ENCODE measurements around the gene SEPHS1.
"Not testable (repeated sequence)": the region's sequence is repeated elsewhere in the genome, so short reads cannot be mapped to it uniquely, and the experiment has no call there.

The SEPHS1 gene

DNA sequence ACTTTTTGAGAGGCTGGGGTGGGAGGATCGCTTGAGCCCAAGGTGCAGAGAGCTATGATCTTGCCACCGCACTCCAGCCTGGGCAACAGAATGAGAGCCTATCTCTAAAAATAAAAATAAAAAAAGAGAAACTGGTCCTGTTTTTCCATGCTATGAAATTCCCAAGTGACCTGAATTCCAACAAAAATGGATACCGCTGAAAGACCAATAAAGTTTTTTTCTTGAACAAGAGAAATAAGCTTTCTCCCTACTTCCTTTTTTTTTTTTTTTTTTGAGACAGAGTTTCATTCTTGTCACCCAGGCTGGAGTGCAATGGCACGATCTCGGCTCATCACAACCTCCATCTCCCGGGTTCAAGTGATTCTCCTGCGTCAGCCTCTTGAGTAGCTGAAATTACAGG, 12.5 kb upstream of the SEPHS1 start:
- DNase-seq (ENCODE audit: low read depth) = no peak

DNA sequence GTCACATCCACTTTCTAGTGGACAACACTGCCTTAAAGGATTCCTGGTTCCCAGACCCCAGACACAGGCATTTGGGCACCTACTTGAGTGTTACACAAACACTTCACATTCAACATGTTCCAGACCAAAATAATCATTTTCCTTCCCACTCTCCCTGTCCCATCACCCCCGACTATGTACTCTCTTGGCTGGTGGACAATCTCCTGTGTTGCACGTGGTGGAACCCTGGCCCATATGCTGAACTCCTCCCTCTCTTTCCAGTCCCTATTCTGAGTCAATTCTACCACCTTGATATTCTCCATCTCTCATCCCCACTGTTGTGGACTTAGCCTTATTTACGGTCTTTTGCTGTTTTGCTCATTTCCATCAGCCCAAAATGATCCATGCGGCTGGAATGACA, 8.3 kb upstream of the SEPHS1 start:
- DNase-seq (ENCODE audit: low read depth) = no peak

DNA sequence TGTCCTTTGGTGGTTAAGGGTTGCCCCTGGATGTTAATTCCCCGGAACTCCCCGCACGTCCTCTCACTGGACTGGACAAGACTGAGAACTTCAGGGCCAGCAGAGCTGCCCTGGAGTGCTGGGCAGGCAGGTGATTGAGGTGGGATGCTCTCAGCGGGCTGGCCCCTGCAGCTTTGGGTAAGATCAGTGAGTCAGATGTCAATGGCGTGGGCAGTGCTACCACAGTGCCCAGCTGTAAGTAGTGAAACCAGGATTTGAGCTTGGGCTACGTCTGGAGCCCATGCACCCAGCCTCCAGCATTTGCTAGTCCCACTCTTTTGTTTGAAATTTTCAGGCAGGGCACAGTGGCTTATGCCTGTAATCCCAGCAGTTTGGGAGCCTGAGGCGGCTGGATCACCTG, 6.7 kb upstream of the SEPHS1 start:
- no peak for DNase-seq (ENCODE audit: low read depth)

DNA sequence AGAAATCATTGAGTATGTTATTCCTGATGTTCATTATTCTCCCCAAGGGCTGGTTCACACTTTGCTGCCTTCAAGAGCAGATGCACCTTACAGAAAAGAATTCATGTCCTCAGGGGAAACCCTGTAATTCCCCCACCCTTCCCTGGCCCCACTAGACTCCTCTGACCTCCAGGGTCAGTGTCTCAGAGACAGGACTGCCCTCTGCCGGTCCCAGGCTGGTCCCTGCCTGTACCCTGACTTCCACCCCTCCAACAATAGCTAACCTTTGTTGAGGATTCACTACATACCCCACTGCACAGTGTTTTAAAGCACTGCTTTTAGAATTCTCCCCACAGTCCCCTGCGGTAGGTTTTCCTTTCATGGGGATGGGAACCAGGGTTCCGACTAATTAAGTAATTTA, 4.4 kb upstream of the SEPHS1 start:
- no peak for DNase-seq (ENCODE audit: low read depth)

DNA sequence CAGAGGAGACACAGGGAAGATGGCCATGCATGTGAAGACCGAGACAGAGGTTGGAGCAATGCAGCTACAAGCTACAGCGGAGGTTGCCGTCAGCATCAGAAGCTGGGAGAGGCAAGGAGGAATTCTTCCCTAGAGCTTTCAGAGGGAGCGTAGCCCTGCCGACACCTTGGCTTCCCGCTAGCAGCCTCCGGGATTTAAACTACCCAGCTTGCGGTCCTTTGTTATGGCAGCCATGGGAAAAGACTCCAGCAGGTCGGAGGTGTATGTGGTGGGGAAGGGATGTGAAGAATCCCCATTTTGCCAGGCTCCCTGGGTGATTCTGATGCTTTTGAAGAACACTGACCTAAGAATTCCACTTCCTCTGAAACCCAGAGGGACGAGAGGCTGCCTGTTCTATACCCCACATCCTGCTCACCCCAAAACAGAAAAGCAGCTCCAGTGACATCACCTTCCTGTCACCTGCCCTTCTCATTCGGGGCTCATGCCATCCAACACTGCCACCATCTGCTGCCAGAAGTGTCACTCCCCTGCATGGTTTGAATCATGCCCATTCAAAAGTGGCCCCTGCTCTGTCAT, 3.3 kb upstream of the SEPHS1 start:
- DNase-seq (ENCODE audit: low read depth) = no peak

DNA sequence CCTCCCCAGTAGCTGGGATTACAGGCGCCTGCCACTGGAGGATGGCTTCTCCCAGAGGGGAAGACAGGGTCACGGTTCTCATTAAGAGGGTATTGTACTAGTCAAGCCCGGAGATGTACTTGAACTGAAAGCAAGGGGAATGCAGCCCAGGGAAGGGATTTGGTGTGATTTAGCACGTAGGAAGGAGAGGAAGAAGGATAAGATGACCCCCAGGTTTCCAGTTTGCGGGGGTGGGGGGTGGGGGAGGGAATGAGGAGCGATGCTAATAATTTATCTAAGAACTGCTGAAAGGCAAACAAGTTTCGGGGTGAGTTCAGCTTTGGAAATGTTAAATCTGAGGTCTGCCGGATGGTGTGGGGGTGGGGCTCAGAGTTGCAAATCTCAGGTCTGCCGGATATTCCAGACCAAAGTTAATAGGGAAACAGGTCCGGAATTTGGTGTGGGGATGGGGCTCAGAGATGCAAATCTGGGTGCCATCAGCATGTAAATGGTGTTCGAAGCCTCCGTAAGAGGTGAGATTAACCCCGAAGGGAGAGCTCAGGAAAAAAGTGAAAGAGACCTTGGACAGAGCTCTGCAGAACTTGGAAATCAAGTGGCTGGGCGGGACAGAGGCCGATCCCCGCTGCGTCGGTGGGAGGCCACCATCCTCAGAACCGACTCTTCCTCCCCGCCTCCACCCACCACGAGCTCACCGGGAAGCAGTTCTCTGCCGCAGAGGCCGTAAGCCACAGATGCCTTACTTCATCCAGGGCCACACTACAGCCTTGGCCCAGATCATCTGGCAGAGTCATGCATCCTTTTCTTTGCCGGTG, 1.6 kb upstream of the SEPHS1 start:
- DNase-seq (ENCODE audit: low read depth) = no peak

DNA sequence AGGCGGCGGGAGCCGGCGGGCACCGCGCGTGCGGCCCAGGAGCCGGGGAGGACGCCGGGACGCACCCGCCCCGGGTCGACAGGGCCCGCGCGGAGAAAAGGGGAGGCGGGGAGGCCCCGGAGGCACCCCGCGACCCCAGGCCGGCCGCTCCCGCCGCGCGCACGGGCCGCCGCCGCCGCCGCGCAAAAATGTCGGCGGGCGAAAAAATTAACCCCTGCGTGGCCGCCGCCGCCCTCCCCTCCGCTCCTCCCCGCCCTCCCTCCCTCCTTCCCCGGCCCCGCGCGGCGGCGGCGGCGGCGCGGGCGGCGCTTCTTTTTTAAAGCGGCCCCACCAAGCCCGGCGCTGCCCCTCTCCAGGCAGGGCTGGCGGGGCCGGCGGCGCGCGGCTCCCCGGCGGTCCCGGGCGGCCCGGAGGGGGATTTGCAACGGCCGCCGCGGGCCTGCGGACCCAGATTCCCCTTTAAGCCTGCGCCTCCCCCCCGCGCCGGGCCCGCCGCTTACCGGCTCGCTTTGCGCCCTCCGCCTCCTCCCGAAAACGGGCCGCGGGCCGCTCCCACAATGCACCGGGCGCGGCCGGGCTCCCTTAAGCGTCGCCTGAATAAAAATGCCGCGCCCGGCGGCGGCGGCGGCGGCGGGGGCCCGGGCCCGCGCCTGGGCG, 465 bp downstream of the SEPHS1 start:
- DNase-seq (ENCODE audit: low read depth) = peak; percentile 76

DNA sequence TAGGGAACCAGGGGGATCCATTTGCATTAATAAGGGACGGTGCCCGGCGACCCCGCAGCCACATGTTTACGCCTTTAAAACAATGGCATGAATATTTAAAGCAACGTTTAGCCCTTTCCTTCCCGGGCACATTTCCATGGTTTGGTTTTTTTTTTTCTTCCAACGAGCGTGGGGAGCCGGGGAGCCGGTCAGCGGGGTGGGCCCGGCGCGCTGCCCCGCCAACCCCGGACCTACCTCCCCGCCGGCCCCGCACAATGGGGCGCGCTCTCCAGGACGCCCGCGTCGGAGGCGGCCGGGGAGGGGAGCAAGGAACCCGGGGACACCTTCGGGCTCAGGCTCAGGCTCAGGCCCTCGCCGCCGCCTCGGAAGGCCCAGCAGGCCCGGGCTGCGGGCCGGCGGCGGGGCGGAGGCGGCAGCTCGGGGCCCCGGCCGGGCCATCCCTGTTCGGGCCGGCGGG, 1.0 kb downstream of the SEPHS1 start:
- DNase-seq (ENCODE audit: low read depth) = no peak

DNA sequence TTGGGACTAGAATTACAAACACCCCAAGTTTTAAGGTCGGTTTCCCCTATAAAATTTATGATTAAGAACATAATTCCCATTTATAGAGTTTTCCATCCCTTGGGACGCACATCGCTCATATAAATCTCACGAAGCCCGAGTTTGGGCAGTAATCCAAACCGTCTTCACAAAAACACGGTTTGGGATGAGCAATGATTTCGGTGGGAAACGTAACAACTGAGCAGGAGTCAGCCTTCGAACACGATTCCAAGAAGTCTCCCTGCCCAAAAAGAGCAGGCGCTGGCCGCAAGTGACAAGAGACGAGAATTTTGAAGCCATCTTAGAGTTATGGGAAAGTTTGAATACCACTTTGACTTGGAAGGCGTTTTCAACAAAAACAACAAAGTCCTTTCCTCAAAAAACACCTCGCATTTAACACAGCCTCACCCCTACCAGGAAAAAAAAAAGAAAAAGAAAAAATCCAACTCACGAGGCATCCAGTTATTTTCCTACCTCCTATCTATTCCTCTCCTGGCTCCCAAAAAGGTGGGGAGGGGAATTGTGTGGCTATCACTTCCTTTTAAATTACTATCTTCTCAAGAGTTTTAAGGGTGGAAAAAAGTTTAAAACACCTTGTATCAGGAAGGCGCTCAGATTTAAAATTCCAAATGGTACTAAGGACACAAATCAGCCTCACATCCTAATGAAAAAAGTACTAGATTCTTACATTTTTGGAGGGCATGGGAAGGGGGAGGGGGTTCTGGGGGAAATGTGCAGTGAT, 1.6 kb downstream of the SEPHS1 start:
- DNase-seq (ENCODE audit: low read depth) = no peak

DNA sequence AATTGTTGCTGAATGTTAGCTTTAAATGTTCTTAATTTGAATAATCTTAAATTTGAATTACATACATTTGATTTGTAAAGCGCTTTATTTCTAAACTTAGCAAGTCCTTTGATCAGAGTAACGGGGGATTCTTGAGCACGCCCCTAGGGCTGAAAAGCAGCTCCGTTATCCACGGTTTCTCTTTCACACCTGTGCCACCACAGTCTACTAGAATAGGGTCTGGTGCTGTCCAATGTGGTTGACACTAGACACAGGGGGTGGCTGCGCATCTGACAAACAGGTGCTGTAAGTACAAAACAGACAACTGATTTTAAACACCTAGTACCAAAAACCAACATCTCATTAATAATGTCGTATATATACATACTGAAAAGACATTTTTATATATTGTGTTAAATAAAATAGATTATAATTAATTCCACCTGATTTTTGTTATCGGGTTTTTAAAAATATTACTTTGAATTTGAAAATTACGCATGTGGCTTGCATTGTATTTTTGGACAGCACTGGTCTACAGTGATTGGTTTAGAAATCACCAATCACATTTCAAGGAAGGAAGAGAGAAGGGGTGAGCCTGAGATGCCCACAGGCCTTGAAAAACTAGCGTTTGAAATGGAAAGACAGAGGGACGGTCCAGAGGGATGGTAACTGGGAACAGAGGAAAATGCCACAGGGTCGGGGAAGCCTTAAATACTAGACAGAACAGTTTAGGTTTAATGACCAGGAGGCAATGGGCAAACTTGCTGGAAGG, 7.3 kb downstream of the SEPHS1 start:
- no peak for DNase-seq (ENCODE audit: low read depth)

DNA sequence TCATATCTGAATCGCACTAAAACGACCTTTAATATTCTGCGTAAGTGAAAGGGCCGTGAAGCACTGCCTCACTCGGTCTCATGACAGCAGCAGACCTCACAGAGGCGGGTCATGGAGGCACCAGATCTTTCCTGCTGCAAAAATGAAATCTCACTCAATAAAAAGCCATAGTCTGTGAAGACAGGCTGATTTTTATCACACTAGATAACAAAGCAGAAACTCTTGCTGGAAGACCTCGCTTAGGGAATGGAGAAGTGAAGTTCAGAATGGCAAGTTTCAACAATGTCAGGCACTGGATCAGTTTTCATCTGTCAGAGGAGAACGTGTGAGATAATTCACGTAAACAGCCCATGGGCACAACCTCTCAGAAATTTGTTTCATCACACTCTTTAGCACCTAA, 8.0 kb downstream of the SEPHS1 start:
- no peak for DNase-seq (ENCODE audit: low read depth)

DNA sequence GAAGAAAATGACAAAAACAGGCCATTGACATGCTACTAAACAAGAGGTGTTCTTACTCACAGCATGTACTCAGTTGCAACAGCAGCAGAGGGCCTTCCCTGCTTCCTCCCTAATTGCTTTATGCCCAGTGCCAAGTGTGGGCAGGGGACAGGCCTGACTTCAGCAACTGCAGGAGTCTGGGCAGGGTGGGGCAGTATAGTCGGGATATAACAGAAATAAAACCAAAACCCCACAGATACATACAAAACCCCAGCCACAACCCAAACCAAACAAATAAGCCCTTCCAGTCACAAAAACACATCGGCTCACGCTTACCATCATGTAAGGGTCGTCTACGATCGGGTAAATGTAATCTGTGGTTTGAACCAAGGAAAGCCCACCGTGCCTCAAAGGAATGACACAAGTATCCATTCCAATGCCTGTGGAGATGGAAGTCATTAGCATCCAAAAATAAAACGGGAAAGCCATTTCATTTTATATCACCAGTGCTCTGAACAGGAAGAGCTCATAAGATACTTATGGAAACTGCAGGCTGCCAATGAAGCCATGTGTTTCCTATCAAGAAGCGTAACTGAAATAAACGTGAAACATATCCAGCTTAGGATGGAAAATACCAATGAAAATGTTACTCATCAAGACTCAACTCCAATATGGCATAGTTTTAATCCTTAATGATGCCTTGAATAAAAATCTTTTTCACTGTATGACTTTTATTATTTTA, 9.5 kb downstream of the SEPHS1 start:
- DNase-seq (ENCODE audit: low read depth) = no peak

DNA sequence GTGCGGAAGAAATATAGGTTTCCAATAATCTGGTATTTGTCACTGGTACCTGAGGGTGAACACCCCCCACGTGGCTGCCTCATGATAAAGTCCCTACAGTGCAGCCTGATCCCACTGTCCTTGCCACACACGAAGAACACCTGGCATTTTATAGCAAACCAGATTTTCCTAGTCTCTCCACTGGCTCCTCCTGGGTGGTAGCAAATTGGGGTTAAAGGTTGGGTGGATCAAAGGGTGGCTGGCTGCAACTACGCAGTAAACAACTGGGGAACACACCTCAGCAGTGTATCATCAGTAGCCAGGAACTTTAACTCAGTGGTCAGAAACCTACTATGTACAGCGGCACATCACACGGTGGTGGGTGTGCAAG, 10.3 kb downstream of the SEPHS1 start:
- DNase-seq (ENCODE audit: low read depth) = no peak

DNA sequence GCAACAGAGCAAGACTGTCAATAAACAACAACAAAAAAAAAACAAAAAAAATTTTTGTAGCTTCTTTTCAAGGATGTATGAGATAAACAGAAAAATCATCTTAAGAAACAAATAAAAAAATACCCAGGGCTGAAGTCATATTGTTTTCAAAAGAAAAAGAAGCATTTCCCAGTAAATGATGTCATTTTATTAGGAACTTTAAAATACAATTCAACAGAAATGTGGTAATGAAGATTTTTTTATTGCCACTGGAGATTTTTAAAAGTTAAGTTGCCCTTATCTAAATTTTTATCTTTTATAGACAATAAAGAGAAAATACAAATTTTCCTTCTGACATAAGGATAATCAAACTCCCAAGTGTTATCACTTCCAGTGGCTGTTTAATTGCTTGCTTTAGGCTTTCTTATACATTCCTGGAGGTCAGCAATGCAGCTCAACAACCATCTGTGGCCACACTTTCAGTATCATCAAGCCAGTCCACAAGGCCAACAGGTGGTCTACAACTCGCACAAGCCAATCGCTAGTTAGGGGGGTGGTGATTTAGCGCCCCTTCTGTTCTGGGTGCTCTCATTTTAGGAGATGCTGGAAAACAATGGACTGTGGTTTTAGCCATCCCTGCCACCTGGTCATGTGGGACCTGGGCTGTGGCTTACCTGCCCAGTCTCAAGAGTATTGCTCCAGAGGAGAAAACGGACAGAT, 10.8 kb downstream of the SEPHS1 start:
- no peak for DNase-seq (ENCODE audit: low read depth)

DNA sequence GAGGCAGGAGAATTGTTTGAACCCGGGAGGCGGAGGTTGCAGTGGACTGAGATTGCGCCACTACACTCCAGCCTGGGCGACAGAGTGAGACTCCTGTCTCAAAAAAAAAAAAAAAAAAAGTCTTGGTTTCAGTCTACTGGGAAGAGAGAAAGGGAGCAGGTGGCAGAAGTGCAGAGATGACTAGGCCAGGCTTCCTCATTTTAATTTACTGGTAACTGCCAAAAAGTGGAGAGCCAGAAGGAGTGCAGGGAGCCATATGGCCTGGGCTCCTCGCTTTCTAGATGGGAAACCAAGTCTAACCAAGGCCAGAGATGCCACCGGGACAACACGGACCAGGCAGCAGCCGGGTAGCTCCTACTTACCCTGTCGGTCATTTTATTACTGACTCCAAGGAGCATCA, 12.2 kb downstream of the SEPHS1 start:
- no peak for DNase-seq (ENCODE audit: low read depth)

DNA sequence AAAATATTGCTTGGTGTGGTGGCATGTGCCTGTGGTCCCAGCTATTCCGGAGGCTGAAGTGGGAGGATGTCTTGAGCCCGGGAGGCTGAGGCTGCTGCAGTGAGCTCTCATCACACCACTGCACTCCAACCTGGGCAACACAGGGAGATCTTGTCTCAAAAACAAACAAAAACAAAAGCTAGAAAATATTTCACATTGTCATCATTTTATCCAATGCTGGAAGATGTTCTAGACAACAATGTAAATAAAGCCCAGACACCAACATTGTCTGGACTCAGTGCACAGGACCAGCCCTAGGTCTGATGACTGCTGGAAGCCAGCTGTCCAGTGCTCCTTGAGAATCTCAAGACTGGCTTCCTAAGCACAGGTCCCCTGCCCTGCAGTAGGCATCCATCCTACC, 13.5 kb downstream of the SEPHS1 start:
- DNase-seq (ENCODE audit: low read depth) = no peak

DNA sequence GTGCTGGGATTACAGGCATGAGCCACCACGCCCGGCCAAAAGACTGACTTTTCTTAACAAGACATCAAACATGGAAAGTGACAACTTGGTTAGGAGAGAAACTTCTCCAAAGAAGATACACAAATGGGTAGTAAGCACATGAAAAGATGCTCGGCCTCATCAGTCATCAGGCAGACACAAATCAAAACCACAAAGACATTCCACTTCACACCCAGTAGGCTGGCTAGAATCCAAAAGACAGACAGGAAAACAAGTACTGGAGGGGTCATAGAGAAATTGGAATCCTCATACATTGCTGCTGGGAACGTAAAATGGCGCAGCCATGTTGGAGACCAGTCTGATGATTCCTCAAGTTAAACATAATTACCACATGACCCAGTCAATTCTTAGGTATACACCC, 16.4 kb downstream of the SEPHS1 start:
- DNase-seq (ENCODE audit: low read depth) = no peak

DNA sequence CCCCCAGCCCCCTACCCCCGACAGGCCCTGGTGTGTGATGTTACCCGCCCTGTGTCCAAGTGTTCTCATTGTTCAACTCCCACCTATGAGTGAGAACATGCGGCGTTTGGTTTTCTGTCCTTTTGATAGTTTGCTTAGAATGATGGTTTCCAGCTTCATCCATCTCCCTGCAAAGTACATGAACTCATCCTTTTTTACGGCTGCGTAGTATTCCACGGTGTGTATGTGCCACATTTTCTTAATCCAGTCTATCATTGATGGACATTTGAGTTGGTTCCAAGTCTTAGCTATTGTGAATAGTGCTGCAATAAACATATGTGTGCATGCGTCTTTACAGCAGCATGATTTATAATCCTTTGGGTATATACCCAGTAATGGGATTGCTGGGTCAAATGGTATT, 17.1 kb downstream of the SEPHS1 start:
- not testable (repeated sequence) for DNase-seq (ENCODE audit: low read depth)

DNA sequence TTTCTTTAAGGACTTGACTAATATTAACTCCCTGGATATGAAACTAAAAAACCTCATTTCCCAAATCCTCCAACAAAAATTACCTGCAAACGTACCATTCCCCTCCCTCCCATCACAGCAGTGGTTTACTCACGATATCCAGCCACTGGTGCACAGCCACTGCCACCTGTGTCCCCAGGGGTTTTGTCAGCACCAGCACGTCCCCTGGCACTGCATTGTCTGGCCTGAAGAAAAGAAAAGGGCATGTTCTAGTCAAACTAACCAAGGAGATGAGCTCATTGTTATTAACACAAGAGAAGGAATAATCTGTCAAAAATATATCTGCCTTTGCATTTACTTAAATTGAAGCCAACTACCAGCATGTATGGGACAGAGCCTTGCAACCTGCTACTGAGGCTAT, 18.5 kb downstream of the SEPHS1 start:
- no peak for DNase-seq (ENCODE audit: low read depth)

DNA sequence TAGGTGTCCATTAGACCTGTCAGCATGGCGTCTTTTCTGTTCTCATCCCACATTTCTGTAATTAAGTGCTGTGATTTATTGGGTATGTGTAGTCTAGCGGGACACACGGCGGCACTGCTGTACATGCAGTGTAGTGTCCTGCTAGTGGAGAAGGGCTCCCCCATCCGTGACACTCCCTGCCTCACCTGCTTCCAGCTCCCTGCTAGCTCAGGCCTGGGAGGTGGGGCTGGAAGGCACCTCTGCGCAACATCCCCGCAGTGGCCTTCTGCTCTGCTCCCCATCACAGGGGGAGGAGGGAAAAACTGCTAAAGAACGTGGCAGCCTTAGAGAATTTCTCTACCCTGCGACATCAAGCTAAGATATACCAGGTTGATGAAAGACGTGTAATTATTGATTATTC, 19.5 kb downstream of the SEPHS1 start:
- DNase-seq (ENCODE audit: low read depth) = no peak

DNA sequence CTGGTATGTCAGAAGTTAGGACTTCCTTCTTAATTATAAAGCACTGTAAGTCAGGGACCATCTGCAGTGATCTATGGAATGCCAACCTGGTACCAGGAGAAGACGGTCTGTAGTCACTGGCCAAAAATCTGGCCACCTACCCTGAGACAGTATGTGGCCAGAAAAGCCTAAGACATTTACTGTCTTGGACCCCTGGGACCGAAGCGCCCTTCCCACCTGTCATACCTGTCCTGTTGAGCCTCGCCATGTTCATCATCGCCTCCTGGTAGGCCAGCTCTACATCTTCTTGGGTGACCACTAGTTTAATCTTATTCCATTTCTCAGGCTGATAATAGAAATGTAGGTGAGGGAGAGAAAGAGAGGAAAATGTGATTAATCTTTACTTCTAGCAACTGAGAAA, 20.0 kb downstream of the SEPHS1 start:
- DNase-seq (ENCODE audit: low read depth) = no peak

Measured in stimulated activated CD8-positive, alpha-beta memory T cell treated with anti-CD3 and anti-CD28 coated beads, Interleukin-4, amount 100 ng/mL, for 24 hours (primary cell).